Measurements from ENCODE around the gene EHBP1. TPM values are rescaled to one million over a fixed set of nuclear protein-coding genes. Genes with fewer than 3 reads are reported as not detected.

EHBP1 gene
- total RNA-seq, 1 experiment from 2014 or later: 19.9 TPM

DNA sequence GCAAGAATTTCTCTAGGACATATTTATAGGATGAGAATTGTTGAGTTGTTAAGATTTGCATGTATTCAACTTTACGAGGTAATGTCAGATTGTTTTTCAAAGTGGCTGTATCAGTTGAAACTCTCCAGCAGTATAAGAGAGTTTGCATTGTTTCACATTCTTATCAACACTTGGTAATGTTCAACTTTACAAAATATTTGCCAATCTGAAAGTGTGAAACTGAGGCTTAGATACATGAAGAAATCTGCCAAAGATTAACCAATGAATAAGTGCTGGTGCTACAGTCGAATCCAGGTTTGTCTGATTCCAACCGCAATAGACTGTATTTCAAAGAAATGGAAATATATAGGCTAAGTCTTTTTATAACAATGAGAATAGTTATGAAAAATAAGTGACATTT lies 117.0 kb downstream of the EHBP1 start:
- no peak for DNase-seq (ENCODE audit: low read depth)

GRCh38 chr2:62824388-62824787 lies 118.9 kb downstream of the EHBP1 start:
- DNase-seq (ENCODE audit: low read depth): no peak

- DNase-seq (ENCODE audit: low read depth): no peak
These were observed 120.6 kb downstream of the EHBP1 start for GRCh38 chr2:62826141-62826540.

- no peak for DNase-seq (ENCODE audit: low read depth)
These were observed 121.6 kb downstream of the EHBP1 start for GRCh38 chr2:62826953-62827675.

GRCh38 chr2:62831729-62832128 lies 126.2 kb downstream of the EHBP1 start:
- no peak for DNase-seq (ENCODE audit: low read depth)

DNA sequence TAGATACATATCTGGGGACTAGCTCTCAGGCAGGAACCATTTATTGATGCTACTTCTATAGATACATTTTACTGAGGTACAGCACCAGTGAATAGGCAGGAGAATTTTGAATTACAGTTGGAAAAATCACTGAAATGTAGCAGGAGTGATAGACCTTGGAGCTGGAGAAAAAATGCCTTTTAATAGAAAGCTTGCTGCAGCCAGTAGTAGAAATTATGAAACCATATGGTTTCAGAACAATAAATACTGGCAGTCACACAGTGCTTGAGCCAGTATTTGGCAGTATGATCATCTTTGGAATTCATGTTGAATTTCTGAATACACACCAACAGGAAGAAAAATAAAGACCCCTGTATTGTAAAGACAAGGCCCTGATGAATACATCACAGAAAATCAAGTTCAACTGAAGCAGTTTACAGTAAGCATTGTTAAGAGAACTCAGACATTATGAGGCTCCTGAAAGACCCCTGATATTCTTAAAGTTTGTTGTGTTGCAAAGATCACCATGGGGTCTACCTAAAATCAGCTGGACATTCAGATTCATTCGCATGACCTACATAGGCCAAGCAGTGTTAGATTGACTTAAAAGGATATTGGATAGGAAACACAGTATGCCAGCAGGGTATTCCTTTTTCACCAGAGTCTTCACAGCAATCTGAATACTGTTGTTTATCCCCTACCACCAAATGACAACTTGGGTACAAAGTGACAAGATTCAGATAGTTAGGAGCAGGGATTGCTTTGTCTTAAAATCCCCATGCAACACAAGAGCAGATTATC lies 139.0 kb downstream of the EHBP1 start:
- no peak for DNase-seq (ENCODE audit: low read depth)

DNA sequence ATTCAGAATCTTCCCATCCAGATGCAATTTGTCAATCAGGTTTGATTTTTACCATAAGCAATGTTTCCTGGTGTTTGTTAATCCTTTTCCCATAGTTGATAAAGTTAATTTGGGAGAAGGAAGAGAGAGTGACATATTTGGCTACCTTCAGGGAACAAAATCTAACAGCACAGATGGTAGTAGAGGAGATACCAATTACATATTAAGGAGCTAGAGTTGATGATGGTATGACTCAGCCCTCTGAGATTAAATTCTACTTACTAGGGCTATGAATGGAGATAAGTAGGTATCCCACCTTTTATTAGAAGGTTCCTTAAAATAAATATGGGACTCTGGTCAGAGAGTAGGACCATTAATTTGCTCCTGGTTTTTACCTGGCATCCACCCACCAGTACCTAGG lies 139.7 kb downstream of the EHBP1 start:
- no peak for DNase-seq (ENCODE audit: low read depth)

GRCh38 chr2:62852254-62852653 lies 146.7 kb downstream of the EHBP1 start:
- DNase-seq (ENCODE audit: low read depth): no peak

GRCh38 chr2:62854600-62855514 lies 149.3 kb downstream of the EHBP1 start:
- DNase-seq (ENCODE audit: low read depth): no peak

DNA sequence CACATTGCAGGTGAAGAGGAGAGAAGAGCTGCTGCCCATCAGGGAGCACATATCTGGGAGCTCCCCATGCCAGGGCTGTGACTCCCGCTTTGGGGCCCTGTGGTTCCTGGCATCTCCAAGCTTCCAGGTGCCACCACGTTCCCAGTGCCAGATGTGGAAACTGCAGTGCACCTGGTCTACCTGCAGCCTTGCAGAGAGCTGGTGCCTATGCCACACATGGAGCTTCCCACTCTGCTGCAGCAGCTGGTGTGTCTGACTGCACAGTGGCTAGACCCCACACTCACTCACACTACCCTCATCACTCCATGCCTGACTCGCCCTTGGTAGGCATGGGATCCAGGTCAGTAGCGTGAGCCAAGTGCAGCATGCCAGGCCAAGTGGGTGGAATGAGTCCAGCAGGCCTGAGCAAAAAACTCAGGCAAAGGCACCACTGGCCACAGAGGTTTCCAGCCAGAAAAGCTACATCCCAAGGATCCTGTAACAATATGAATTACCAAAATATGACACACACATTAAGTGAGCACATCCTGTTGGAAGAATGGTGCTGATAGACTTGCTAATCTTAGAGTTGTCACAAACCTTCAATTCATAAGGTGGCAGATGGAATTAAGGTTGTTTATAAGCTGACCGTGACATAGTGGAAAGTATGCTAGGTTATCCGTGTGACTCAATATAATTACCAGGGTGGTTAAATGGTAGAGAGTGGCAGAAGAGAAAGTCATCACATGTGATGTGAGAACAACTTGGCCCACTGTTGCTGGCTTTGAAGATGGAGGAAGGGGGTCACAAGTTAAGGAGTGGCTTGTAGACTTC lies 150.9 kb downstream of the EHBP1 start:
- no peak for DNase-seq (ENCODE audit: low read depth)

DNA sequence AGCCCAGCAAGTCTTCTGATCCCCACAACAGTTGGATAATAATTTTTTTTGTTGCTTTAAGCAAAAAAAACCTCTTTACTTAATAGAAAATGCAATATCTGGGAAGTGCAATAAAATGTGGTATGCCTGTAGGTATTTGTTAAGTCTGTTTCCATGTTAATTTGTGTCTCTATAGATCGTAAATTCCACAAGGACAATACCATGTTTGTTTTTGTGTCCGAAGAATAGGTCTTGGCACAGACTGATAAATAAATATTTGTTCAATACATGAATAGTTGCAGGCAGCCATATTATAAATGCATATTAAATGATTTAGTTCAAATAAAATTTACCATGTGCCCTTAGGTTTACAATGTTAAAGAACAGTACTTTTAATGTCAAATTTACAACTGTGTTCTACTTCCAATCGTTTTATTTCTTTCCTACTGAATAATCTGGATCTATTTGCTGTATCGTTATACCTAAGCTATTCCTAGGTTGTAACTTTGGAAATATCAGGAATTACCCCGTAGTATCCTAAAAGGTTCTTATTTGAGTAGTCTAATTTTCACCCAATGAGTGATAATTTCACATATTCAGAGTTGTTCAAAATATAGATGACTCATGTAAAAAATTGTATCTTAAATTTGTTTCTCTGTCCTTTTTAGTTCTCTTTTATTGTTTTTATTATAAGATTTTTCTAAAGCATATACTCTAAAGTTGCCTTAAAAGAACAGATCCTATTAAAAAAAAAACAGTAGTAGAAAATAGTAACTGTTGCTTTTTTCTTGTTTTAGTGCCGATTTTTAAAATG lies 151.8 kb downstream of the EHBP1 start:
- no peak for DNase-seq (ENCODE audit: low read depth)

DNA sequence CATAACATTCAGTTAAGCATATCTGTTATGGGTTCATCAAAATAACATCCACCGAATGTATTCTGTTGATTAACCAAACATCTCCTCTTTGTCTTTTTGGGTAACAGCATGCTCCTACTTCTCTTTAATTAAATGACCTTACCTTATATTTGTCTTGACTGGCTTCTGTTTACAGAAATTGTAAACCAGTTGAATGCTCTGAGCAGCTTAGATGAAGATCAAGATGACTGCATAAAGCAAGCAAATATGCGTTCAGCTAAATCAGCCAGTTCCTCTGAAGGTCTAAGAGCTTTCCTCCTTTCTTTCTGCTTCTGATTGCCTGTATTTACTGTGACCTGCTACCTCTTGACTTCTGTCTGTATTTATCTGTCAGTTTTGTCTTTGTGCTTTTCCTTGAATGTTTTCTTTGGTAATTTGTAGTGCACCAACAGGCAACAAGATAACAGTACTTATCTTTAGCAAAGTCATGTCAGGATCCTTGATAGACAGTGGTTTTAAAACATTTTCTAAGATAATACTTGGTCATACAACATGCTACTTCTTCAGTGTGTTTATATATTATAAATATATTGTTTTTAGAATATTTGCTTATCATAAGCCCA lies 152.8 kb downstream of the EHBP1 start:
- no peak for DNase-seq (ENCODE audit: low read depth)

DNA sequence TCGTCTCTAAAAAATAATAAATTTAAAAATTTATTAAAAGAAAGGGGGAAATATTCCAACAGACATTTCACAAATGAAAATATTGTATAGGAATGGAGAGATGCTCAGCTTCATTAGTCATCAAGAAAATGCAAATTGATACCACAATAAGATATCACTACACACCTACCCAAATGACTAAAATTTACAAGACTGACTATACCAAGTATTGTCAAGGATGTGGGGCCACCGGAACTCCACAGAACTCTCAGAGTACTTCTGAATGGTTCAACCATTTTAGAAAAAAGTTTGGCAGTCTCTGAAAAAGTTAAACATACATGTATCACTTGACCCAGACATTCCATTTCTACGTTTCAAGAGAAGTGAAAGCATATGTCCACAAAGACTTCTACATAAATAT lies 163.4 kb downstream of the EHBP1 start:
- no peak for DNase-seq (ENCODE audit: low read depth)

- no peak for DNase-seq (ENCODE audit: low read depth)
These were observed 165.5 kb downstream of the EHBP1 start for GRCh38 chr2:62870966-62871365.

GRCh38 chr2:62871506-62871905 lies 166.0 kb downstream of the EHBP1 start:
- DNase-seq (ENCODE audit: low read depth): no peak

- no peak for DNase-seq (ENCODE audit: low read depth)
These were observed 168.1 kb downstream of the EHBP1 start for GRCh38 chr2:62873603-62874002.

DNA sequence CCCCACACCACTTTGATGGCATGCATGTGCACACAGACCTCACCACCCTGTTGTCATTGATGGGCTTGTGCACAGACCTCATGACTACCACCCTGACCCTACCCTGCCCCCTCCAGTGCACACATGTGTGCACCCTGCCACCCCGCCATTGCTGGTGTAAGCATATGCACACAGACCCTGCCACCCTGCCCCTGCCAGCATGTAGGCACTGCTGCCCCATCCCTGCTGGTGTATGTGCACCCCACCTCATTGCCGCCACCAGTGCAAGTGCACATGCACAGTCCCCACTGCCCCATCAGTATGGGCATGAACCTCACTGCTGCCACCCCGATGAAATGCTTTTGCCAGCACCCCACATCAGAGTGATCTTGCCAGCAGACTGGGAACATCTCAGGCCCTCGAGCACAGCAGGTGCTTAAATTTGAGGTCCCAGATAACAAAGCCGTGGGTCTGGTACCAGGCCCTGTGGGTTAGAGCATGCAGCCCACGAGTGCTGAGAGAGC lies 169.4 kb downstream of the EHBP1 start:
- no peak for DNase-seq (ENCODE audit: low read depth)

DNA sequence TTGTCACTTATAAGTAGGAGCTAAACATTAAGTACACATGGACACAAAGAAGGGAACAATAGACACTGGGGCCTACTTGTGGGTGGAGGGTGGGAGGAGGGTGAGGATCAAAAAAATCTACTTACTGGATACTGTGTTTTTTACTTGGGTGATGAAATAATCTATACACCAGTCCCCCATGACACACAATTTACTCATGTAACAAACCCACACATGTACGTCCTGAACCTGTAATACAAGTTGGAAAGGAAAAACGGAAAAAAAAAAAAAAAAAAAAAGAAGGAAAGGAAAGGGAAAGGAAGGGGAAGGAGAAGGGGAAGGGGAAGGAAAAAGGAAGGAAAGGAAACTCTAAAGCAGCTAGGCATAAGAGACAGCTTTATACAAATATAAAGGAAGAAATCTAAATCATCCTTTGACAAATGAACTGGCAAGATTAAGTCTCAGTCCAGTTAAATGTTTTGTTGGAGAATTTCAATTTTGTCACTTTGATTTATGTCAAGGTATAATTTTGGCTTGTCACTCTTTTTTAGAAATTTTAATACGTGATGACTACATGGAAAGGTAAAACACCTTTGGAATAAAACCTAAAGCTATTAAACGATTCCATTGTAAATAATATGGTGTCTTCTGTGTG lies 175.8 kb downstream of the EHBP1 start:
- no peak for DNase-seq (ENCODE audit: low read depth)

DNA sequence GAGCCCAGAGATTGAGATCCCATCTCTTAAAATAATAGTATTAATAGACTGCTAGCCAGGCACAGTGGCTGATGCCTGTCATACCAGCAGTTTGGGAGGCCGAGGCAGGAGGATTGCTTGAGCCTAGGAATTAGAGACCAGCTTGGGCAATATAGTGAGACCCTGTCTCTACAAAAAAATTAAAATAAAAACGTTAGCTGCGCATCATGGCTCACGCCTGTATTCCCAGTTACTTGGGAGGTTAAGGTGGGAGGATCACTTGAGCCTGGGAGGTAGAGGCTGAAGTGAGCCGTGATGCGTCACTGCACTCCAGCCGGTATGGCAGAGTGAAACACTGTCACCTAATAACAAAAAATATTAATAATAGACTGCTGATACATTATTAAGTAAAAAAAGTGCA lies 178.1 kb downstream of the EHBP1 start:
- DNase-seq (ENCODE audit: low read depth): no peak

GRCh38 chr2:62884086-62884485 lies 178.6 kb downstream of the EHBP1 start:
- no peak for DNase-seq (ENCODE audit: low read depth)
